HG03520 (cell line): Measurements from ENCODE around the gene ZSWIM6.

ENCODE experiments used
- ATAC-seq: cut with Tn5 transposase; IDR thresholded peaks from one replicate; pipeline ENCODE4 v1.9.1; 2021; ENCODE audit warnings: mild to moderate bottlenecking, moderate library complexity; ENCODE audit not compliant: unreplicated experiment

ZSWIM6 gene

DNA sequence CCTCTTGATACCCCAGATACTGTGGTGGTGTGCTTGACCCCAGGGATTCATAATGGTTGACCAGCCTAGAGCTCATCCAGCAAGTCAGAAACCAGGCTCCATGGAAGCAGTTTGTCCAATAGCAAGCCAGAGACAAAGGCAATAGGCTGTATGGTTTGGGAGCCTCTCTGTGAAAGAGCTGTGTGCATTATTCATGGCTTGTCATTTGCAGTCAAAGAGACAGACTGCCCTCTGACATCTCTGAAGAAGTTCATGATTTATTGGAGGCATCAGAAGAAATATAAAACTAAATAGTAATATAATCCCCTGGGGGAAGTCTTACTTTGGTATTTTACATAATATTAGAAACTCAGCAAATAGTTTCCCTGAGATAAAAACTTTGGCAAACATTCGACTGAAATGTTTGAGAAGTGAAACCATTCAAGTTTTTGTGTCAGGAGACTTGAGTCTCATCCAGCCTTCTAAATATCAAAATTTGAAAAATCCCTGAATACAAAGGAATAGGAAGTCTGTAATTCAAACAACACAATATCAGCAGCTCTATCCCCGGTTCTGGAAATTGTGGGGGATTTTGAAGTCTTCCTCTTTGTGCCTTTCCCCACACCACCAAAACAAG lies 250.3 kb downstream of the ZSWIM6 start:
- no peak for ATAC-seq

DNA sequence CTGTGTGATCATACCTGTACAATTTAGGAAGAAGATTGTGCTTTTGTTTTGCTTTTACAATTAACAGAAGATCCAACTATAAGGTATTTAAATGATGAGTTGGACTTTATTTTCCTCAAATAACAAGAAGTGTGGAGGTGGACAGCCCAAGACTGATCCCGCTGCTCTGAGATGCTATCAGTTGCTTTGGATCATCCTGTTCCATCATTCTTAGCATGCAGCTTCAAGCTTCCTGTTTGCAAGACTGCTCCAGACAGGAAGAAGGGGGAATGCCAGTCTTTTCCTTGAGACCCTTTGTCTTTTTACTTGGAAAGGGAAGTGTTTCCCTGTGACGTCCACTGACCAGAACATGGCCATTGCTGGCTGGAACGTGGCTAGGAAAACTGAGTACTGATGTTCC lies 250.8 kb downstream of the ZSWIM6 start:
- ATAC-seq: no peak

DNA sequence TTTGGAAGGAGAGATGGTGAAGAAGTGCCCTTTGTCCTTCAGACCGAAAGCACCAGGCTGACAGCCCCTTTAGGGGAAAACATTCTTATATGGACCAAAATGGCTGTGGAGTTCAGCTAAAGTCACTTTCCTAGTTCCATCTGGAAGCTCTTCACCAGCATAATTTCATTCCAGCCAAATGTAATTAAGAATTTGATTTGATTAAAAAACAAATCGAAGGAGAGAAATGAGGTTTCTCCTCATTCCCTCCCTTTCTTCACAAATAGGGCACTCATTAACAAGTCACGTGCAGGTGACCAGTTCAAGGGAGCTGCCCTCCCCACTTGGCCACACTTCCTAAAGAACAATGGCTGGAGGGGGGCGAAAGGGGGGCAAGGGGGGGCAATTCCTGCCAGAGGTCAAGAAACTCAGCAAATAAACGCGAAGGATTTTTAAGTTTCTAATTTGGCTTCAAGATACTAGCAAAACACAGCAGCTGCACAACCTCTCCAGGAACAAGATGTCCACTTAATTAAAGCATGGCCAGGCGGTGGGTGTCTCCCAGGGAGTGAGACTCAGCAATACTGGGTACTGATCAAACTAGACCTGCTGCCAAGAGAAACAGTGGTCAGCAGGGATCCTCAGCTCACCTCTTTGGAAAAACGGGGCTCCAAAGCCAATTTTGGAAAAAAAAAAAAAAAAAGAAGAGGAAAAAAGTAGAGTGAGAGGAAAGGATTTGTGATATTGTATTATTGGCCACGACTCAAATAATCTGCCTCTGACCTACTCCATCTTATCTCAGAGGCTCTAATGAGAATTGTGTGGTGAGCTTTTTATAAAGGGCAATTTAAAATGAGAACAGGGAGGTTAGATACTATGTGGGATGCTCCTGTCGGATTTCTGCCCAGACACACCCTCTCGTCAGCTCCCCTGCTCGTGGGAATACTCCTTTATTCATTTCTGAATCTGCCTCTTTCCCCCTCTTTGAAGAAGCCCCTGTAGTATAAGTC lies 254.3 kb downstream of the ZSWIM6 start:
- ATAC-seq: no peak

DNA sequence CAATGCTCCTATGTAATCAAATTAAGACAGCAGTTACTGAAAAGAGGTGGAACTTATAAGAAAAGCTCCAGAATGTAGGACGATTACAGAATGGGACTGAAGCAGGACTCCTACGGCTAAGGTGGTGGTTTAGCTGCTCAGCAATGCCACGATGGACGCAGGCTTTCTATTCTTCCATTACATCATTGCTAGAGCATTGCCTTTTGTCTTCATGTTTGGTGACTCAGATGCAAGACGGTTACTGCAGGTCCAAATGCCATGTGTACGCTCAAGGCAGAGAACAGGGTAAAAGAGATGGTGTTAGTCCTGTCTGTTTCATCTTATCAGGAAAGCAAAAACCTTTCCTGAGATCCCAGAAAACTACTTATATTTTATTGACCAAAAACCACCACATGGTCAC lies 255.1 kb downstream of the ZSWIM6 start:
- ATAC-seq: no peak

DNA sequence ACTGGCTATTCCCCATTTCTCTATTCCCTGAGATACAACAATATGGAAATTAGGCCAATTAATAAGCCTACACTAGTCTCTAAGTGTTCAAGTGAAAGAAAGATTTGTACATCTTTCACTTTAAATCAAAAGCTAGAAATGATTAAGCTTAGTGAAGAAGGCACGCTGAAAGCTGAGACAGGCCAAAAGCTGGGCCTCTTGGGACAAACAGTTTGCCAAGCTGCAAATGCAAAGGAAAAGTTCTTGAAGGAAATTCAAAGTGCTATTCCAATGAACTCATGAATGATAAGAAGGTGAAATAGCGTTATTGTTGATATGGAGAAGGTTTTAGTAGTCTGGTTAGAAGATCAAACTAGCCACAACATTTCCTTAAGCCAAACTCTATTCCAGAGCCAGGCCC lies 256.2 kb downstream of the ZSWIM6 start:
- no peak for ATAC-seq

DNA sequence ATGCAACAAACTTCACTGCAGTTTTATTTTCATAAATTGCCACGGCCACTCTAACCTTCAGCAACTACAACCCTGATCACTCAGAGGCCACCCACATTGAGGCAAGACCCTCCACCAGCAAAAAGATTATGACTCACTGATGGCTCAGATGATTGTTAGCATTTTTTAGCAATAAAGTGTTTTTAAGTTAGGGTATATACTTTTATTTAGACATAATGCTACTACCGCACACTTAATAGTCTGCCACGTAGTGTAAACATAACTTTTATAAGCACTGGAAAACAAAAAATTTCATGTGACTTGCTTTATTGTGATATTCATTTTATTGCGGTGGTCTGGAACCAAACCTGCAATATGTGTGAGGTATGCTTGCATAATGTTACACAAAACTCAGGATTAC lies 257.9 kb downstream of the ZSWIM6 start:
- no peak for ATAC-seq

DNA sequence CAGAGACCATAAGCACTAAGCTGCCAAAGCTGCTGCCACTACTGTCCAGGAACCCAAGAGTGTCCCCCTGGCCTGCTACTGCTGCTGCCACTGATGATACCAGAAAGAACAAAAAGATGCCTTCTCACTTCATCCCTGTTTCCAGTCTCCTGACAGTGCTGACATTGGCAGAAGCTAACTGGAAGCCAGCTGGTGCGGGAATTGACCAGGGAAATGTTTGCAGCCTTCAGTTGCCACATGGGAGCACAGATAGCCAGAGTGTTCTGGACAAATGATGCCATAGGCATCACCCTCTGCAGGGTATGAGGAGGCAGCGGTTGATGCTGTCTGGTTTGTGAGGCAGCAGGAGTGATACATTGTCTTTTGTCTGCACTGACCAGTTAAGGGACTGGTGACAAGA lies 258.4 kb downstream of the ZSWIM6 start:
- ATAC-seq: no peak

DNA sequence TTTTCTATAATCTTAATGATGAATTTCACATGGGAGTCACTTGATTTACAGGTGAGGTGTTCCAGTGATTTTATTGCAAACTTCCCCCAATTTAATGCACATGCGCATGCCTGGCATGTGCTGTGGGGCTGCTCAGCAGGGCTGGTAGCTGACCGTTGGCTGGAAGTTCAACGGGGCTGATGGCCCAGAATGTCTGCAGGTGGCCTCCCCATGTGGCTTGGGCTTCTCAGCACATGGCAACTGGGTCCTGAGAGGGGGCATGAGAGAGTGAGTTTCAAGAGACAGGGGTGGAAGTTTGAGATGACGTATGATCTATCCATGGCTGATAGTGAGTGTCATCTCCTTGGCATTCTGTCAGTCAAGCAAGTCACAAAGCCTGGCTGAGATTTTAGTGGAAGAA lies 259.8 kb downstream of the ZSWIM6 start:
- no peak for ATAC-seq

DNA sequence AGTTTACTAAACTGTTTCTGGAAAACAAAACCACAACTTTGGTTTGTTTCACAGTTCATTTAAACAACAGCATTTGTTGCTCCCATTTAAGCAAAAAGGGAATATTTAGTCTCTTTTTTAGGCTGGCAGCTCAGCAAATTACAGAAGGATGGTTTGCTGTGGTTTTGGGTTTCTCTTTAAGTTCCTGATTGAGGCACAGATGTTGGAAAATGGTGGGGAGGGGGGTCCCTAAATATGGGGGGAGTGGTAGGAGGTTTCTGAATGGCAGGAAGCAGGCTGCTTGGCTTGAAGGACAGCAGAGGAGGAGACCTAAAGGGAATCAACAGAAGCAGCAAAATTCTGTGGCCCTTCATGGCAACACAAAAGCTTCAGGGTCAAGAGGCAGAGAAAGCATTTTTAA lies 263.4 kb downstream of the ZSWIM6 start:
- no peak for ATAC-seq
